Neuronal stem cell (in vitro differentiated cells): ENCODE measurements around the gene ARL4D.
A peak's percentile ranks its signal among the peaks of the same experiment; 100 is the strongest.

Experiments
- DNase-seq: peaks from one replicate; pipeline ENCODE4 v3.0.0-alpha.2; 2013; ENCODE audit warnings: low spot score
- H2AFZ ChIP-seq: one replicate; pipeline ENCODE4 v1.6.1; 2013; ENCODE audit warnings: mild to moderate bottlenecking, low read length, inconsistent platforms
- H2AK5ac ChIP-seq: 2 replicates; pipeline ENCODE4 v1.6.1; 2013; ENCODE audit warnings: low read depth, mild to moderate bottlenecking, inconsistent platforms, low read length, moderate library complexity, mixed read lengths
- H2BK120ac ChIP-seq: 2 replicates; pipeline ENCODE4 v1.6.1; 2013; ENCODE audit warnings: low read depth, mild to moderate bottlenecking, inconsistent platforms, low read length, moderate library complexity, mixed read lengths
- H2BK12ac ChIP-seq: one replicate; pipeline ENCODE4 v1.6.1; 2013; ENCODE audit warnings: low read length, inconsistent platforms
- H2BK15ac ChIP-seq: 2 replicates; pipeline ENCODE4 v1.6.1; 2013; ENCODE audit warnings: mild to moderate bottlenecking, low read length, inconsistent platforms, mixed read lengths
- H2BK5ac ChIP-seq: one replicate; pipeline ENCODE4 v1.6.1; 2013; ENCODE audit warnings: inconsistent platforms, mild to moderate bottlenecking, low read length, moderate library complexity
- H3K14ac ChIP-seq: one replicate; pipeline ENCODE4 v1.6.1; 2013; ENCODE audit warnings: low read length, inconsistent platforms
- H3K18ac ChIP-seq: 2 replicates; pipeline ENCODE4 v1.6.1; 2013; ENCODE audit warnings: low read length, inconsistent platforms
- H3K23ac ChIP-seq: 2 replicates; pipeline ENCODE4 v1.6.1; 2013; ENCODE audit warnings: low read depth, mild to moderate bottlenecking, mixed read lengths, low read length, inconsistent platforms; ENCODE audit not compliant: poor library complexity
- H3K27ac ChIP-seq: replicated peaks from 3 replicates; pipeline ENCODE4 v1.5.1; 2013; ENCODE audit warnings: low read length, inconsistent platforms
- H3K27me3 ChIP-seq, 3 experiments: 2 replicates each; pipeline ENCODE4 v1.6.1; 2013; ENCODE audit warnings: low read length in 3 of 3, mild to moderate bottlenecking in 2 of 3, inconsistent platforms in 1 of 3, low read depth in 1 of 3, mixed read lengths in 1 of 3, moderate library complexity in 1 of 3; ENCODE audit not compliant: control insufficient read depth in 3 of 3, insufficient read depth in 3 of 3
- H3K36me3 ChIP-seq, 2 donors: replicated peaks in 1 of 2; 2 replicates each; pipeline ENCODE4 v1.6.1; 2013; ENCODE audit warnings: low read length in 2 of 2; ENCODE audit not compliant: control insufficient read depth in 2 of 2, insufficient read depth in 2 of 2
- H3K4ac ChIP-seq: 2 replicates; pipeline ENCODE4 v1.6.1; 2013; ENCODE audit warnings: inconsistent platforms, mild to moderate bottlenecking, low read length, moderate library complexity
- H3K4me1 ChIP-seq, 2 donors: 1 replicate in 1 of 2; 2 replicates in 1 of 2; pipeline ENCODE4 v1.6.1; 2013; ENCODE audit warnings: low read length in 2 of 2, low read depth in 1 of 2; ENCODE audit not compliant: control insufficient read depth in 2 of 2, insufficient read depth in 1 of 2
- H3K4me2 ChIP-seq: one replicate; pipeline ENCODE4 v1.6.1; 2013; ENCODE audit warnings: mild to moderate bottlenecking, low read length, inconsistent platforms; ENCODE audit not compliant: insufficient read depth, poor library complexity, severe bottlenecking
- H3K4me3 ChIP-seq, 2 donors: 2 replicates each; pipeline ENCODE4 v1.5.1; 2013; ENCODE audit warnings: low read length in 2 of 2, mild to moderate bottlenecking in 2 of 2, inconsistent platforms in 1 of 2, moderate library complexity in 1 of 2
- H3K79me1 ChIP-seq: one replicate; pipeline ENCODE4 v1.6.1; 2013; ENCODE audit warnings: low read depth, mild to moderate bottlenecking, inconsistent platforms, low read length, moderate library complexity
- H3K9ac ChIP-seq: one replicate; pipeline ENCODE4 v1.6.1; 2013; ENCODE audit warnings: mild to moderate bottlenecking, low read depth, low read length, inconsistent platforms; ENCODE audit not compliant: poor library complexity
- H3K9me3 ChIP-seq, 2 donors: replicated peaks in 1 of 2; 2 replicates each; pipeline versions ENCODE3 to v1.6.1; 2013; ENCODE audit warnings: low read length in 2 of 2, mild to moderate bottlenecking in 2 of 2, inconsistent platforms in 1 of 2, low read depth in 1 of 2, mixed read lengths in 1 of 2, moderate library complexity in 1 of 2; ENCODE audit not compliant: control insufficient read depth in 2 of 2, insufficient read depth in 1 of 2
- H4K8ac ChIP-seq: one replicate; pipeline ENCODE4 v1.6.1; 2013; ENCODE audit warnings: low read depth, mild to moderate bottlenecking, inconsistent platforms, low read length, moderate library complexity
- H4K91ac ChIP-seq: one replicate; pipeline ENCODE4 v1.6.1; 2013; ENCODE audit warnings: low read length, low read depth, mild to moderate bottlenecking, inconsistent platforms; ENCODE audit not compliant: poor library complexity
- WGBS, 2 donors: extraction: QIAGEN DNeasy Blood & Tissue Kit; methylation state at CpG; one replicate each; pipeline ENCODE4 v1.1.7; 2013; ENCODE audit warnings: missing lambda C conversion rate in 2 of 2, mixed read lengths in 1 of 2; ENCODE audit not compliant: insufficient read length in 2 of 2, insufficient replicate concordance in 1 of 2; ENCODE audit errors: extremely low coverage in 2 of 2; 5-methylcytosine and 5-hydroxymethylcytosine counted together

ARL4D gene

DNA sequence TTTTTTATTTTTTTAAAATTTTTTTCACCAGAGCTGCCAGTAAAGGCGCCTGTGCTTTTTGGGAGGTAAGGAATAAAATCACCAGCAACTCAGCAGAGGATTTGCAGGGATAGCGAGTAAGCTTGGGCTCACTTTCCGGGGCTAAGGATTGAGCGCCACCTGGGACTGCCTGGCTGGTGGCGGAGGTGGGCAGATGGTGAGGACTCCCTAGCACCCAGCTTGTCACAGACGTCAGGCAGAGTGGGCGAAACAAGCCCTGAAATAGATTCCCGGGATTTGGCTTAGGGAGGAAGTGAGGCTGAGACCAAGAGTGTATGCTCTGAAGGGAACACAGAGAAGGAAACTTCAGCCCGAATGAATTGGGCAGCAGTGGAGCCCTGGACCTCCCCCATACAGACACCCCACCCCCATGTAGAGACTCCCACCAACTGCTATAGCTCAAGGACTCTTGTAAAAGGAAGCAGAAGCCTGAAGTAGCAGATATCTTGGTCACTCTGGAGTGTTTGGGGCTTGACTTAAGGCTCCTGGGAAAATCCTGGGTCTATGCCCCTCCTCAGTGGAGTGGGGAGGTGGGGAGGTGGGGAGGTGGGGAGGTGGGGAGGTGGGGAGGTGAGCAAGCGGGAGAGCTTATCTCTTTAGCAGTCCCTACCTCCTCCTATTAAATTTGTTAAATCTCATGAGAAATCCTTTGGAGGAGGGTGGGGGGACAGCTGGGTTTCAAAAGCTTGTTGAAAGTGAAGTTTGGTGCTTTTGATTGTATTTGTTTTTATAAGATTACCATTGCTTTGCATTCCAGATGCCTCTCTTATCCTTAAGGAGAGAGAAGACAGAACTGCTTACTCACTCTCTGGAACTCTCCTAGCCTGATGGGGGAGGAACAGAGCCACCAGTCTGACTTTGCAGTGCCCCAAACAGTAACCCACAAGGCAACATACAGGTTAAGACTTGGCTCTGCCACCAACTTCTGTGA, 8.2 kb downstream of the ARL4D start:
- Histone ChIP-seq H3K4me3 (no peak overlapping the region), H3K27ac (peak overlapping the region; percentile 19), H3K9me3 (no peaks in the 10 kb centered on the region), H3K9ac (no peak overlapping the region), H3K36me3 (no peaks in the 10 kb centered on the region), H2BK12ac (peak overlapping the region; percentile 58), H3K23ac (no peak overlapping the region), H3K27me3 (no peaks in the 10 kb centered on the region), H3K4me2 (no peak overlapping the region), H2BK15ac (peak overlapping the region; percentile 67), H3K4ac (no peak overlapping the region), H3K4me1 (peaks cover 0 to 17% of the 10 kb centered on the region in 2 donors), H2BK5ac (no peak overlapping the region), H2BK120ac (no peak overlapping the region), H3K18ac (peak overlapping the region; percentile 35), H2AK5ac (peak overlapping the region; percentile 97), H4K91ac (no peak overlapping the region), H3K14ac (no peak overlapping the region), H3K79me1 (no peaks in the 10 kb centered on the region), H2AFZ (no peak overlapping the region), H4K8ac (no peak overlapping the region)
- DNase-seq, result no peak
- no CpG with 5 or more reads among the region's 10 CpGs for WGBS, 2 donors

DNA sequence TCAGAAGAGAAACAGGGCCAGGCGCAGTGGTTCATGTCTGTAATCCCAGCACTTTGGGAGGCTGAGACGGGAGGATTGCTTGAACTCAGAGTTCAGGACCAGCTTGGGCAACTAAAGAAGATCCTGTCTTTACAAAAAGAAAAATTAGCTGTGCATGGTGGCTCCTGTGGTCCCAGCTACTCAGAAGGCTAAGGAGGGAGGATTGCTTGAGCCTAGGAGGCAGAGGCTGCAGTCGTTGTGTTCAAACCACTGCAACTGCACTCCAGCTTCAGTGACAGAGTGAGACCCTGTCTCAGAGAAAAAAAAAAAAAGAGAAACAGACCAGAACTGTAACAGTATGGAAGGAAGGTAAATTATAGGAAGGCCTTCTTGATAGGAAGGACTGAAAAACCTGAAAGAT, 10.3 kb downstream of the ARL4D start:
- Histone ChIP-seq H2BK5ac (no peak overlapping the region), H2BK120ac (no peak overlapping the region), H3K23ac (no peak overlapping the region), H2BK12ac (no peak overlapping the region), H2BK15ac (no peak overlapping the region), H3K36me3 (no peaks in the 10 kb centered on the region), H3K9ac (no peak overlapping the region), H3K4ac (no peak overlapping the region), H3K4me3 (no peak overlapping the region), H3K27ac (no peak overlapping the region), H3K18ac (no peak overlapping the region), H3K4me2 (no peak overlapping the region), H2AFZ (no peak overlapping the region), H4K8ac (no peak overlapping the region), H3K14ac (no peak overlapping the region), H2AK5ac (no peak overlapping the region), H3K9me3 (no peaks in the 10 kb centered on the region), H3K27me3 (no peaks in the 10 kb centered on the region), H4K91ac (no peak overlapping the region), H3K79me1 (no peaks in the 10 kb centered on the region), H3K4me1 (peaks cover 0 to 18% of the 10 kb centered on the region in 2 donors)
- DNase-seq, result no peak
- WGBS, 2 donors, result no CpG with 5 or more reads among the region's 3 CpGs

GRCh38 chr17:43410557-43411368, 12.0 kb downstream of the ARL4D start:
- no peak overlapping the region for H2BK5ac ChIP-seq
- H3K9me3 ChIP-seq, result no peaks in the 10 kb centered on the region
- peak overlapping the region; percentile 35 for H3K18ac ChIP-seq
- H3K27me3 ChIP-seq, result no peaks in the 10 kb centered on the region
- no peaks in the 10 kb centered on the region for H3K79me1 ChIP-seq
- peak overlapping the region; percentile 63 for H2AK5ac ChIP-seq
- H3K4me2 ChIP-seq, result no peak overlapping the region
- no peak overlapping the region for H3K23ac ChIP-seq
- H3K4me1 ChIP-seq, result peaks cover 0 to 18% of the 10 kb centered on the region in 2 donors
- H4K8ac ChIP-seq, result no peak overlapping the region
- H3K4ac ChIP-seq, result no peak overlapping the region
- no peak overlapping the region for H2BK12ac ChIP-seq
- no peaks in the 10 kb centered on the region for H3K36me3 ChIP-seq
- no peak overlapping the region for H3K9ac ChIP-seq
- no peak for DNase-seq
- no peak overlapping the region for H3K4me3 ChIP-seq
- H2AFZ ChIP-seq, result no peak overlapping the region
- H3K14ac ChIP-seq, result no peak overlapping the region
- no peak overlapping the region for H3K27ac ChIP-seq
- no CpG with 5 or more reads among the region's 6 CpGs for WGBS, 2 donors
- H2BK15ac ChIP-seq, result no peak overlapping the region
- H2BK120ac ChIP-seq, result no peak overlapping the region
- no peak overlapping the region for H4K91ac ChIP-seq

DNA sequence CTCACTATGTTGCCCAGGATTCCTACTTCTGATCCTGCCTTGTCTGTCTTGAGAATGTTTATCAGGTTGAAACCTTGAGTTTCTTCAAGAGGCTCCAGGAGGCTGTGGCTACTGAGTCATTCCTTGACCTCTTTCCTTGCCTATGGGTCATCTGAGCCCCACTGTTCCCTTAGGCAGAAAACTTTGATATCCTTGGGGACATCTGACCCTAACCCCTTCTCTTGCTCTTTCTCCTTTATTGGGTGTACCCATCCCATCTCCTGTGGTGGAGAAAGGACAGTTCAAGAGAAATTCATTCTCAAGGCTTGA, 12.5 kb downstream of the ARL4D start:
- H3K27ac ChIP-seq, result no peak overlapping the region

More for the DNA sequence above, 12.5 kb downstream of the ARL4D start:
- H3K14ac ChIP-seq, result no peak overlapping the region
- no peak overlapping the region for H2BK120ac ChIP-seq
- no peak overlapping the region for H3K4me3 ChIP-seq
- no peak overlapping the region for H3K23ac ChIP-seq
- H2BK5ac ChIP-seq, result no peak overlapping the region
- no peaks in the 10 kb centered on the region for H3K79me1 ChIP-seq
- H3K18ac ChIP-seq, result no peak overlapping the region
- no peaks in the 10 kb centered on the region for H3K9me3 ChIP-seq
- H3K4ac ChIP-seq, result no peak overlapping the region
- no peaks in the 10 kb centered on the region for H3K36me3 ChIP-seq
- DNase-seq, result no peak
- H3K4me1 ChIP-seq, result peaks cover 0 to 18% of the 10 kb centered on the region in 2 donors
- H2AFZ ChIP-seq, result no peak overlapping the region
- H2BK15ac ChIP-seq, result no peak overlapping the region
- peaks cover 0 to 3% (median 0%) of the 10 kb centered on the region in 3 experiments for H3K27me3 ChIP-seq
- H3K4me2 ChIP-seq, result no peak overlapping the region
- H2AK5ac ChIP-seq, result no peak overlapping the region
- H4K91ac ChIP-seq, result no peak overlapping the region
- no peak overlapping the region for H4K8ac ChIP-seq
- H2BK12ac ChIP-seq, result no peak overlapping the region
- no peak overlapping the region for H3K9ac ChIP-seq
